Hippocampal formation (tissue), 2 donors: ENCODE data around the gene EXPH5.

Source experiments
- DNase-seq, 2 donors: peaks; one replicate each; lab custom pipeline; 2025; lab: John Stamatoyannopoulos, UW

The EXPH5 gene

DNA sequence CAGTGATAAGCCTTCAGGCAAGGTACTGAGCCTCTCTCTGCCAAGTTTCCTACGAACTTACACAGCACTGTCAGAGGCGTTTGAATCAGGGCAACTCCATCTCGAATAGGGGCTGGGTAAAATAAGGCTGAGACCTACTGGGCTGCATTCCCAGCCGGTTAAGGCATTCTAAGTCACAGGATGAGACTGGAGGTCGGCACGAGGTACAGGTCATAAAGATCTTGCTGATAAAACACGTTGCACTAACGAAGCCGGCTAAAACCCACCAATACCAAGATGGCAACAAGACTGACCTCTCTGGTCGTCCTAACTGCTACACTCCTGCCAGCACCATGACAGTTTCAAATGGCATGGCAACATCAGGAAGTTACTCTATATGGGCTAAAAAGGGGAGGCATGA, 75.0 kb downstream of the EXPH5 start:
- no peak for DNase-seq

- no peak for DNase-seq
Observed at GRCh38 chr11:108516125-108516524, 77.4 kb downstream of the EXPH5 start.

DNA sequence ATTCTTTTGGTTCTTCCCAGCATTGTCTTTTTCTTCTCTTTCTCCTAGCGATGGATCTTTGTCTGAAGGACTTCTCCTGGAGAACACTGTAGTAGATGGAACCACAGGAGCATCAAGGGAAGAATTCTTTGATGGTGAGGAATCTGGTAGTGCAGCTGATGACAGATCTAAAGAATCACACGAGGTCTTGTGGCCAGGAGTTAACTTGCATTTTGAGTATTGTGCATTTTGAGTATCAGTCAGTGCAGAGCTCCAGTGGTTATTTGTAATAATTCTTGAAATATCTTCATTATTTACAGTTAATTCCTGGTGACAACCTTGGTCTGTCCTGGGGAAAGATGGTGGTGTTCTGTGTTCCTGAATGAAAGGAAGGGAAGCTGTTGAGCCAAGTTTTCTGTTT, 80.9 kb downstream of the EXPH5 start:
- no peak for DNase-seq

DNA sequence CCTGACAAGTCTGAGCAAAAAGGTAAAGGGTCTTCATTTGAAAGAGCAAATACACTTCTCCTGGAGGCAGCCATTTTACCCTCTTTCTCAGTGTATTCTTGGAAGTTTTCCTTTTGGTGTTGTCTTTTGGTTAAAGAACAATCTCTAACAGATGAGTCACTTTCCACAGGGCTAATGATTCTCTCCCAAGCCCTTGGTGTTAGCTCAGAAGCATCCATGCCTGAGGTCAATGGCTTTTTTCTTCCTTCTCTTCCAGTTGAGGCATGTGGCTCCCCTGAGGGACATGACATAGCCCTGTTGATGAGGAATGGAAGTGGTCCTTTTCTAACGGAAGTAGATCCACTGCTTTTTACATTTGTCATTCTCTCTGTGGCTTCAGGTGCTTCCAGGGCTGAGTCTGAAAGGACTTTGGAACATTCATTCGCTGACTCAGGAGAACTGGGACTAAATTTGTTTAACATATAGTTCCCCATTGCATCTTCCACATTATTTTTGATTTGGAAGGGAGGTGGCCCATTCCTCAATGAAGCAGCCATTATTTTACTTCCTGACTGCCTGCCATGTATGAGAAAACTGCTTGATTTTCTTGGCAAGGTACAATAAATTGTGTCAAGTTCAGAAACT, 81.6 kb downstream of the EXPH5 start:
- no peak for DNase-seq

GRCh38 chr11:108508653-108509593, 84.6 kb downstream of the EXPH5 start:
- DNase-seq, result no peak

DNA sequence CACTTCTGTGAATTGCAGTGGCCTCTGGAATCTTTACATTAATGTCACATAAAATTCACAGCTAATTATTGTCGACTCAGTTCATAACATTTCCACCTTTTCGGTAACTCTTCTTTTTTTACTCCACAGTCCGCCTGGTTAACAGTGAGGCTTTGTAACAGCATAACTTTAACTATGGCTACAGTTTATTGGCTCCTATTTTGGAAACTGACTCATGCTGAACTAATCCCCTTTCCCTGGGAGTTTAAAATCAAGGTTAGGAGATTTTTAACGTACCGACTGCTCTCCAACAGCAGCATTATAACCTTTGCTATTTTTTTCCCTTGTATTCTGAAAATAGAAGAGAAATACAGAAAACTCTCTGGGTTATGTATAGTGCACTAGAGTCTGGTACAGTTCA, 92.2 kb downstream of the EXPH5 start:
- DNase-seq, result no peak

DNA sequence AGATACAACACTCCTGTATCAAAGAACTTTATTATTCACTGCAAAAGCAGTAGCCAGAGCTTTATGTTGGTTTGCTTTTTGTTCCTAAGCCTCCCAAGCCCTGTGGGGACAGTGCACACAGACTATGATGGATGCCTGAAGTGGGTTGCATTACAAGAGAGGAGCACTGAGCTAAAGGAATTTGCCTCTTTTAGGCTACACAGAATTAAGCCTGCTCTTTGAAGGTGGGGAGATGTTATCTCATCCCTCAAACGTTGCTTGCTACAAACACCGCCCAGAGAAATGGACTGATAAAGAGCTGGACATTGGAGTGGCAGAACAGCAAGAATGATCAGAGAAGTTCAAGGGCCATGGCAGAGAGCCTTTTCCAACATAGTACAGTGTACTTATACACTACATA, 92.8 kb downstream of the EXPH5 start:
- DNase-seq, result no peak

DNA sequence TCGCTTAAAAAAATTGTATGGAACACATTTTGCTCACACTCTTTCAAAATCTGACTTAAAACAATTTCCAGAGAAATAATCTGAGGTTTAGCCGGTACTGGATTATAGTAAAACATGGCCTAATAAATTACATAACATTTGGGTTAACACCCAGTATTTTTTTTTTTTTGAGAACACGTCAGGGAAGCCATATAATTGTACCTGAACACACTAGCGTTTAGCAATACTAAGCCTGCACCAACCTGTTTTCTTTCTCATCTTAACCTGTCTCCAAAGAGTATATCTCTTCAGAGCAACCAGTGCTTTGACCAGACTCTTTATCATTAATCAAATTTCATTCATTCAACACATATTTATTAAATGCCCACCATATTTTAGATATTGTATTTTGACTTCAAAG, 93.4 kb downstream of the EXPH5 start:
- DNase-seq, result no peak

GRCh38 chr11:108498816-108499408, 94.7 kb downstream of the EXPH5 start:
- no peak for DNase-seq

- peak in 1 of 2 donors; percentile 50 for DNase-seq
Observed at GRCh38 chr11:108498046-108498815, 95.3 kb downstream of the EXPH5 start, which contains the start of gene POGLUT3. Gene POGLUT3, minus strand, starts transcription at chr11:108498384. Its CDS starts 18 bp downstream, at chr11:108498366.

DNA sequence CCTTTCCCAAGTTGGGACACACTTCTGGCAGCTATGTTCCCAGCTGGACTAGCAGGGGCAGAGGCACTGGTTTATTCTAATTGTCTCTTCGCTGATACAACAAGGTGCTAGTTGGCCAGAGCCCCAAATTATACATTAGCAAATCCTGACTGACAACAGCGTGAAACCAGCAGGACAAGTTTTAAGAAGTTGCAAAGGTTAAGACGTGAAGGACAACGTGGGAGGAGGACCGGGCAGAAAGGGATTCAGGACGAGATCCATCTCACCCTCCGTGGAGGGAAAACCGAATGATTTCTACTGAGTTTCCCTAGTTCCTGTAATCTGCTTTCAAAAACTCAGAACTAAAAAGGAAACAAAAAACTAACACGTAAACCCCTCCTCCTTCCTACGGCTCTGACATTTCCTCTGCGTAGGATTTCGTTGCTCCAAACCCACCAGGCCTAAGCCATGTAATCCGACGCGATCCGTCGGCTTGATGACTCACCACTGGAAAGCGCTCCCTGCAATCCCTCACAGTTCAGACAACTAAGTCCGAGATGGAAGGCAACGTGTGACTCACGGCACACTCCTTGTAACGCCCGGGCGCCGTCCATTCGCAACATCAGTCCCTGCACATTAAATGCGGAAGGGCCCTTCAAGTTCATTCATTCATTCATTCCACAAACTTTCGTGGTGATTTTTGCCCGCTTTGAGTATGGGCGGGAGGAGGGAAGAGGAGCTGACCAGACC, 96.1 kb downstream of the EXPH5 start:
- peak; percentile 27 to 40 for DNase-seq

DNA sequence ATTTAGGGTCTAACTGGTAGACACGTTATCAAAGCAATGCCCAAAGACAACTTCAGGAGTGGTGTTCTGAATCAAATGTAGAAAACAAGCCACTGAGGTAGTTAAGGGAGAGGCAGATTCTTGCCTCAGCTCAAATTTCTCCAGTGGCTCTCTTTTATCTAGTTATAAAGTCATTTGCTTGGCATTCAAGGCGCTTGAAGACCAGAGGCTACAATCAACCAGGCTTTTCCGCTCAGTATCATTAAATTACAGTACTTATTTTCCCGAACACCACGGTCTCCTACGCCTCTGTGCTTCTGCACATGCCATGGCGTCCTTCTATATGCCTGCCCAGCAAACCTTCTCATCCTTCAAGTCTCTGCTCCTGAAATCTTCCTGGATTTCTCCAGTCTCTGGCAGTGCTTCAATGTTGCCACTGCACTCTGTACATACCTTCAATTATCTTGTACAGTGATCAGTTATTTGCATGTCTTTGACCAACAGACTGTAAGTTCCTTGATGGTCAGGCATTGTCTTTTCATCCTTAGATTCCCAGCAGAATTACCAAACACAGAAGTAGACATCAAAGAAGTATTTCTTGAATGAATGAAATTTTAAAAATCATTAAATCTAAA, 96.8 kb downstream of the EXPH5 start:
- no peak for DNase-seq

GRCh38 chr11:108495326-108495725, 98.2 kb downstream of the EXPH5 start:
- DNase-seq, result no peak

DNA sequence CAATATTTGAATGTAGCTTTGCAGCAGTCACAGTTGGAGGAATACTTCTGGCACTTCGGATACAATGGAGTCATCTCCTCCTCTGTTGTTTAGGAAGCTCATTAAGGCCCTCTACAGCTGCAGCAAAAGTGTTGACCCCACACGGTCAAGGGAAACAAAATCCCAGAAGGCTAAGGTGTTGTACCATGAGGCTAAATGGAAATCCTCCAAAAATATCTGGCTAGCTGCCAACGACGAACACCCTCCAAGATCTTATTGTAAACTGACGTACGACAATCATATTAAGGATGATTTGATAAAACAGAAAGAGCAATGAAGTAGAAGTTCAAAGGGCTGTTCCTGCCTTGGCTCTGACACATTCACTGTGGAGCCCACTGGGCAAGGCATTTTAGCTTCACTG, 99.4 kb downstream of the EXPH5 start:
- DNase-seq, result no peak

- no peak for DNase-seq
Observed at GRCh38 chr11:108491936-108492335, 101.6 kb downstream of the EXPH5 start.

GRCh38 chr11:108486828-108487227, 106.7 kb downstream of the EXPH5 start:
- DNase-seq, result no peak

DNA sequence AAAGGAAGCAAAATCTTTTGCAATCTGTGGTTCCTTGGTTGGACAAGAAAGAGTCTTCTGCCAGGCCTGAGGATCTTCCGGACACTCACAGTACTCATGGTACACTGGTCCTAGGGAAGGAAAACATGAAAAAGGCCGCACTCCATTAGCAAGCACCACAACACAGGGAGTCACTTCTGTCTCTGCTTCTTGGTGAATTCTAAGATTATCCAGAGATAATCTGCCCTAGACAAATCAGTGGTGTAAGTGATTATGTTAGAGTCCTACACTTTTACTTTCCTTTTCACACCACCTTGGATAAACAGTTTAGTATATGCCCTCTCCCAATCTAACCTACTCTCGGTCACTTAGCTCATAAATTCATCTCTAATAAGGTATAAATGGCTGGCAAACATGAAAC, 107.2 kb downstream of the EXPH5 start:
- no peak for DNase-seq

- DNase-seq, result no peak
Observed at GRCh38 chr11:108483163-108483562, 110.4 kb downstream of the EXPH5 start.

- no peak for DNase-seq
Observed at GRCh38 chr11:108474664-108475463, 118.7 kb downstream of the EXPH5 start.

- DNase-seq, result no peak
Observed at GRCh38 chr11:108472681-108473080, 120.9 kb downstream of the EXPH5 start.
